OCI-LY1 (cell line): Measurements from ENCODE around the gene ARHGAP32.

Experiments
- H2AFZ ChIP-seq: fragments of 200-600 bp; sonication (generic), shearing (Covaris generic); 2 replicates; pipeline ENCODE4 v1.6.0; 2014; ENCODE audit warnings: antibody characterized with exemption, mild to moderate bottlenecking, low read length
- H3F3A ChIP-seq: fragments of 200-600 bp; sonication (generic), shearing (Covaris generic); 2 replicates; pipeline ENCODE4 v1.6.0; 2014; ENCODE audit warnings: mild to moderate bottlenecking, antibody characterized with exemption, low read length, moderate library complexity; ENCODE audit not compliant: insufficient read depth
- H3K27ac ChIP-seq: fragments of 200-600 bp; sonication (generic); 2 replicates; pipeline ENCODE4 v1.5.1; 2014; ENCODE audit warnings: low read length, mixed run types, mild to moderate bottlenecking, low read depth; ENCODE audit not compliant: poor library complexity, severe bottlenecking
- H3K27me3 ChIP-seq: fragments of 200-600 bp; sonication (generic); 2 replicates; pipeline ENCODE4 v1.6.0; 2014; ENCODE audit warnings: antibody characterized with exemption, mild to moderate bottlenecking, low read length, moderate library complexity; ENCODE audit not compliant: insufficient read depth
- H3K36me3 ChIP-seq: fragments of 200-600 bp; sonication (generic); 2 replicates; pipeline ENCODE4 v1.6.1; 2014; ENCODE audit warnings: mild to moderate bottlenecking, antibody characterized with exemption, low read length, moderate library complexity, mixed read lengths; ENCODE audit not compliant: insufficient read depth
- H3K4me1 ChIP-seq: fragments of 200-600 bp; sonication (generic); 2 replicates; pipeline ENCODE4 v1.5.1; 2014; ENCODE audit warnings: mild to moderate bottlenecking, low read length, moderate library complexity; ENCODE audit not compliant: insufficient read depth, severe bottlenecking
- H3K4me2 ChIP-seq: fragments of 200-600 bp; sonication (generic), shearing (Covaris generic); 2 replicates; pipeline ENCODE4 v1.6.1; 2014; ENCODE audit warnings: low read length
- H3K4me3 ChIP-seq: fragments of 200-600 bp; sonication (generic); 2 replicates; pipeline ENCODE4 v1.5.1; 2014; ENCODE audit warnings: low read length, low read depth, mild to moderate bottlenecking, mixed read lengths; ENCODE audit not compliant: poor library complexity, severe bottlenecking
- H3K79me2 ChIP-seq: fragments of 200-600 bp; shearing (Covaris generic); 2 replicates; pipeline ENCODE4 v1.6.1; 2016; ENCODE audit warnings: mixed run types, low read length, mixed read lengths; ENCODE audit not compliant: insufficient read depth
- H3K9ac ChIP-seq: fragments of 200-600 bp; sonication (generic), shearing (Covaris generic); 2 replicates; pipeline ENCODE4 v1.6.1; 2014; ENCODE audit warnings: mild to moderate bottlenecking, low read length, mixed read lengths
- H3K9me2 ChIP-seq: fragments of 200-600 bp; sonication (generic), shearing (Covaris generic); 2 replicates; pipeline ENCODE4 v1.6.1; 2014; ENCODE audit warnings: low read depth, mild to moderate bottlenecking, low read length, mixed read lengths
- H3K9me3 ChIP-seq: fragments of 200-600 bp; shearing (Covaris generic); 2 replicates; pipeline ENCODE4 v1.6.1; 2014; ENCODE audit warnings: low read length, mixed read lengths
- H4K20me1 ChIP-seq: fragments of 200-600 bp; sonication (generic), shearing (Covaris generic); 2 replicates; pipeline ENCODE4 v1.6.0; 2016; ENCODE audit warnings: mild to moderate bottlenecking, low read length; ENCODE audit not compliant: insufficient read depth
- CTCF ChIP-seq: fragments of 200-600 bp; sonication (generic), shearing (Covaris generic); IDR thresholded peaks from 2 replicates; pipeline ENCODE4 v1.5.1; 2017; ENCODE audit warnings: mild to moderate bottlenecking, antibody characterized with exemption, low read length, moderate library complexity, mixed read lengths
- EZH2 ChIP-seq: fragments of 200-600 bp; sonication (generic), shearing (Covaris generic); IDR thresholded peaks from 2 replicates; pipeline ENCODE4 v1.8.0; 2017; ENCODE audit warnings: borderline replicate concordance, mixed run types, mild to moderate bottlenecking, antibody characterized with exemption, low read length, moderate library complexity, mixed read lengths

Gene ARHGAP32

GRCh38 chr11:128934926-128935325, 257.2 kb downstream of the ARHGAP32 start:
- no peak overlapping the region for H3K4me2 ChIP-seq

GRCh38 chr11:128934351-128934750, 257.8 kb downstream of the ARHGAP32 start:
- Histone ChIP-seq H3K27ac (no peak overlapping the region), H2AFZ (no peak overlapping the region), H3K9me2 (no peaks in the 10 kb centered on the region), H3K4me2 (no peak overlapping the region), H3F3A (no peaks in the 10 kb centered on the region), H4K20me1 (no peaks in the 10 kb centered on the region), H3K36me3 (no peaks in the 10 kb centered on the region), H3K4me3 (no peak overlapping the region), H3K4me1 (no peaks in the 10 kb centered on the region), H3K9ac (no peak overlapping the region), H3K27me3 (no peaks in the 10 kb centered on the region), H3K79me2 (no peaks in the 10 kb centered on the region), H3K9me3 (no peaks in the 10 kb centered on the region)
- no peak for TF ChIP-seq EZH2
- no peak for TF ChIP-seq CTCF

More at GRCh38 chr11:128934926-128935325, 257.2 kb downstream of the ARHGAP32 start:
- no peak overlapping the region for H2AFZ ChIP-seq
- H3K4me3 ChIP-seq: no peak overlapping the region
- no peak overlapping the region for H3K27ac ChIP-seq
- no peaks in the 10 kb centered on the region for H3K27me3 ChIP-seq
- no peak for TF ChIP-seq CTCF
- TF ChIP-seq EZH2: no peak
- H3K9ac ChIP-seq: no peak overlapping the region
- no peaks in the 10 kb centered on the region for H3F3A ChIP-seq
- H3K36me3 ChIP-seq: no peaks in the 10 kb centered on the region
- H3K79me2 ChIP-seq: no peaks in the 10 kb centered on the region
- no peaks in the 10 kb centered on the region for H3K9me2 ChIP-seq
- no peaks in the 10 kb centered on the region for H3K4me1 ChIP-seq
- H3K9me3 ChIP-seq: no peaks in the 10 kb centered on the region
- H4K20me1 ChIP-seq: no peaks in the 10 kb centered on the region

- Histone ChIP-seq H3K27ac (no peak overlapping the region), H4K20me1 (no peaks in the 10 kb centered on the region), H3K4me3 (no peak overlapping the region), H3K4me1 (no peaks in the 10 kb centered on the region), H3K27me3 (no peaks in the 10 kb centered on the region), H3K9me2 (no peaks in the 10 kb centered on the region), H3K36me3 (no peaks in the 10 kb centered on the region), H2AFZ (no peak overlapping the region), H3K79me2 (no peaks in the 10 kb centered on the region), H3K9ac (no peak overlapping the region), H3K4me2 (no peak overlapping the region), H3F3A (no peaks in the 10 kb centered on the region), H3K9me3 (no peaks in the 10 kb centered on the region)
- TF ChIP-seq CTCF (no peak), EZH2 (no peak)
Observed at GRCh38 chr11:128933481-128934178, 258.5 kb downstream of the ARHGAP32 start.
